Measurements from ENCODE around the gene AMT.

Gene AMT

GRCh38 chr3:49422379-49423248 is at the start of gene AMT:
TSS of gene AMT (minus strand) at chr3:49422473. CDS start at chr3:49422450, 23 bp downstream.
- peak; percentile 26 for DNase-seq (ENCODE audit: low spot score)

DNA sequence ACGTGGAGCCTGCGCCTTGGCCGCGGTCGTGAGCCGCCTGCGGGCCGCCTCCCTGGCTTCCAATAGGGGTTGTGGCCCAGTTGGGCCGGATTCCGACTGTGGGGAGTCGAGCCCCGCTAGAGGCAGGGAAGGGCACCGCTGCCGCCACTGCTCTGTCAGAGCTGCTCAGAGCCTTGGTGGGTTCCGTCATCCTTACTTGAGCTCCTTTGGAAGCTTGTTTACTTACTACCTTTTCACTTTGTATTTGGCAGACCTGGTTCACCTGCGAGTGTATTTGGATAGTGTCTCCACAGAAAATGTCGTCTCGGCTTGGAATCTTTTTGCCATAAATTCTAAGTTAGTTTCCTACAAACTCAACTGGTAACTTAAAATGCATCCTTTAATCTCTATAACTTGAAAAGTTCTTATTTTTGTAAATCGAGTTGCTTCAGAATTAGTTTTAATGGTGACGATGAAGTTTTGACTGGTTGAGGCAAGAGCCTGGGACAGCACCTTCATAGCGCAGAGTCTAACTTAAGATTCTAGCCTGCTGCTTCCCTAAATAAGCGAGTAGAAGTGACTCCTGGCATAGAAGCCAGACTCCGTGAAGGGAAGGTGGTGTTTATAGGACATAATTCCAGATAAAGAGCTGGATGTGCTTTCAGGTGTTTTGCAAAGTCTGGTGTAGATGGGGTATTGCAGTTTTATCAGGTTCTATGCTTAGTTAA is 48.6 kb upstream of the AMT start:
- DNase-seq (ENCODE audit: low spot score): peak; percentile 12

- DNase-seq (ENCODE audit: low spot score): peak; percentile 99
These were observed 47.9 kb upstream of the AMT start, which contains the start of gene DAG1 for GRCh38 chr3:49469936-49470713. TSS of gene DAG1 (plus strand) at chr3:49470267. CDS start at chr3:49510535, 40,268 bp downstream.

- peak; percentile 81 for DNase-seq (ENCODE audit: low spot score)
These were observed 47.0 kb upstream of the AMT start for GRCh38 chr3:49469037-49469935.

DNA sequence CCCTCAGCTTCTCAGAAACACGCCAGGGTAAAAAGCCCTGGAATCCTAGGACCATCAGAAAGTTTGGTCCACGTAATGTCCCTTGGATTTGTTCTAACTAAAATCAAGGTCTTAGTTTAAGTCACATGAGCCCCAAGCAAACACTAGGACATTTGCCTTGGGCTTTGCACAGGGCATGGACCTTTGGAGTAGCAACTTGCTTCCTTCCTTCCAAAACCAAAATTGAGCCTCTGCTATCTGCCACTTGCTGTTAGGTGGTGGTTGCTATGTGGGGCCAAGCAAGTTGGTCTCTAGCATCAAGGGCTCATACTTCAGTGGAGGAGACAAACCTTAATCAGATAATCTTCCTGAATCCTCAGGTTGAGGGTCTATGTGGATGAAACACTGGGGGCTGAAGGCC is 43.8 kb upstream of the AMT start:
- DNase-seq (ENCODE audit: low spot score): no peak

GRCh38 chr3:49465270-49466034 is 43.2 kb upstream of the AMT start:
- no peak for DNase-seq (ENCODE audit: low spot score)

DNA sequence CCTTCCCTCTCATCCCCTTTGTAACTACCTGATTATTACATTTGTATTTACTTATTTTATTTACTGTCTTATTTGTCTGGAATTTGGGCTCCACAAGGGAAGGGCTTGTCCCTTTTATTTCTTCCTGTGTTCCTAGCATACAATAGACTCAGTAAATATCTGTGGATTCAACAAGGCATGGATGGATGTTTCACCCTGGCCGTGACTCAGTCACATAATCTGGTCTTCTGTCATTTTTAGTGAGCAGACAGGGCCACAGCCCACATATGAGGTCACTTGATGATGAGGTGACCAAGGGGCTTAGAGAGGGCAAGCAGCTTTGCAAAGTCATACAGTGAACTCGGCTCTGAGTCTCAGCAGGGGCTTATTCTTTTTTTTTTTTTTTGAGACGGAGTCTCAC is 39.9 kb upstream of the AMT start:
- peak; percentile 20 for DNase-seq (ENCODE audit: low spot score)

GRCh38 chr3:49461443-49462171 is 39.3 kb upstream of the AMT start:
- DNase-seq (ENCODE audit: low spot score): peak; percentile 8

- no peak for DNase-seq (ENCODE audit: low spot score)
These were observed 38.7 kb upstream of the AMT start for GRCh38 chr3:49460956-49461355.

DNA sequence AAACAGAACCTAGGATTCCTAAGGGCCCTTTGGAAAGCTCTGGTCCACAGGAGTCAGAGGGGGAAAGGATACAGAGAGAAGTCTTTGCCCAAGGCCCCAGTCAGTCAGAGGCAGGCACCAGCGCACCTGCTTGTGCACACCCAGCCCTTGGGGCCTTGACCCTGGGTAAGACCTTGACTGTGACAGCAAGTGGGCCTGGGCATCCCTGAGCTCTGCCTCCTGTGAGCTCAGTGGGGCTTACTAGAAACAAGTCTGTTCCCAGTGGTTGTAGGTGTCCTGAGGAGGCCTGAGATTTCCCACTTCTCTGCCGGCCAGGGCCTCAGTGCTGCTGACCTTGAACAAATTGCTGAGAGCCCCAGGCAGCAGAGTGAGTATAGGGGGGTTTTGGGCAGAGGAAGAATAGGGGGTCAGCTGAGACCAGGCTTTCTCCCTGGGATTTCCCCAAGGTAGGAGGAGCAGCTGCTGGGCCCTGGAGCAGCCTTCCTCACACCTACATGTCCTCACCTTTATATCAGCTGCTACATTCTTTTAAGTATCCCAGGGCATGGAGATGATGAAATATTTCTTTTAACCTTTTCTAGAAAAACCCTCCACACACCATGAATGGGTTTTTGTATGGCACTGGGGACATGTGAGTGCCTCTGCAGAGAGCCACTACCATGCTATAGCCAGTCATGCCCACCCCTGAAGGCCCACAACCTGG is 38.1 kb upstream of the AMT start:
- no peak for DNase-seq (ENCODE audit: low spot score)

DNA sequence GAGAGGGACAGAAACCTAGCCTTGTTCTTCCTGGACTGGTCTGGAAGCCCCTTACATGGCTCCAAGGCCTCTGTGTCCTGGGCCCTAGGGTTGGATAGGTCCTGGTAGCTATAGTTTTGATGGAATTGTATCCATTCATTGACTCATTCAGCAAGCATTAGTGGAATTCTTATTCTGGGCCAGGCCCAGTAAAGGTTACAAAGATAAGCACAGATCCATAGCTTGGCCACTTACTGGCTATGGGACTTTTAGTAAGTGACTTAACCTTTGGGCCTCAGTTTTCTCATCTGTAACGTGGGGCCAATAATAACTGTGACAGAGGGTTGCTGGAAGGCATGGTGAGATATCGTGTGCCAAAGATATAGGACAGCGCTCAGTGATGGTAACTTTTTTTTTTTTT is 34.2 kb upstream of the AMT start:
- peak; percentile 26 for DNase-seq (ENCODE audit: low spot score)

DNA sequence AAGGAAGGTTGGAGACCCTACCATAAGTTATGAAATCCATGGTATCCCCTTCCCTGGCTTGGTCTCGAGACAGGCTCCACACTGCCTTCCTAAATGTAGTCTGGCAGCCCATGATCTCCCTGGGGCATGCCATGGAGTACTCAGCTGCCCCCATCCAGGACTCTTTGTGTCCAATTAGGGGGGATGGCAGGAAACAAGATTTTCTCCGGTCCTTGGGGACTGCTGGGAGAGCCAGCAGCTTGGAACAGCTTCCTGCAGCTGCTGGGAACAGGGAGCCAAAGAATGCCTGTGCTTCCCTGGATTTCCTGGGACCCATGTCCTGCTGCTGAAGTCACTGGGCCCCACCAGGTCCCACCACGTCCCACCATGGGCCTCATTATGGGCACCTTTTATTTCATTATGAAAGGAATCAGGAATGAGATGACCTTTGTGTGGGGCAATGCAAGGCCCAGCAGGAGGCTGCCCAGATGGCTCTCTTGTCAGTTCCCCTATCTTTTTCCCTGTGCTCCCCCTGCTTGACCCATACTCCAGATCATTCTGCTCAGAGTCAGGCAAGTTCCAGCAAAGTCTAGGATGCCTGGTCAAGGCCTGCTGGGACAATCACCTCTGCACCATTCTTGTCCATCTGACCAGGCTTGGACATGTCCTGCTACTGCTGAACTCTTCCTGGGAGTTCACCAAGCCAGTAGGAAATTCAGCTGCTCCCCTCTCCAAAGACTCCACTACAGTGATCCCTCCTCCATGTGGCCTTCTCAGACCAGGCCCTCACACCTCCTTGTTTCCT is 32.8 kb upstream of the AMT start:
- peak; percentile 3 for DNase-seq (ENCODE audit: low spot score)

- DNase-seq (ENCODE audit: low spot score): no peak
These were observed 32.2 kb upstream of the AMT start for GRCh38 chr3:49454458-49454857.

DNA sequence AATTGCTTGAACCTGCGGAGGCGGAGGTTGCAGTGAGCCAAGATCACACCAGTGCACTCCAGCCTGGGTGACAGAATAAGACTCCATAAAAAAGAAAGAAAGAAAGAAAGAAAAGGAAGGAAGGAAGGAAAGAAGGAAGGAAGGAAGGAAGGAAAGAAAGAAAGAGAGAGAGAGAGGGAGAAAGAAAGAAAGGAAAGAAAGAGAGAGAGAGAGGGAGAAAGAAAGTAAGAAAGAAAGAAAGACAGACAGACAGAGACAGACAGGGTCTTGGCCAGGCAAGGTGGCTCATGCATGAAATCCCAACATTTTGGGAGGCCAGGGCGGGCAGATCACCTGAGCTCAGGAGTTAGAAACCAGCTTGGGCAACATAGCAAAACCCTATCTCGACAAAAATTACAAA is 31.3 kb upstream of the AMT start:
- DNase-seq (ENCODE audit: low spot score): no peak

DNA sequence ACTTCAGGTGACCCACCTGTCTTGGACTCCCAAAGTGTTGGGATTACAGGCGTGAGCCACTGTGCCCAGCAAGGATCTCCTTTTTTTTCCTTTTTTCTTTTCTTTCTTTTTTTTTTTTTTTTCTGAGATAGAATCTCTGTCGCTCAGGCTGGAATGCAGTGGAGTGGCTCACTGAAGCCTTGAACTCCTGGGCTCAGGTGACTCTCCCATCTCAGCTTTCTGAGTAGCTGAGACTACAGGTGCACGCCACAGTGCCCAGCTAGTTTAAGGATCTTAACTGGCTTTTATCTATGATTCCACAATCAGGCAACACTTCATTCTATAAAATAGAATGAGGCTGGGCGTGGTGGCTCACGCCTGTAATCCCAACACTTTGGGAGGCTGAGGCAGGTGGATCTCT is 23.1 kb upstream of the AMT start:
- DNase-seq (ENCODE audit: low spot score): no peak

DNA sequence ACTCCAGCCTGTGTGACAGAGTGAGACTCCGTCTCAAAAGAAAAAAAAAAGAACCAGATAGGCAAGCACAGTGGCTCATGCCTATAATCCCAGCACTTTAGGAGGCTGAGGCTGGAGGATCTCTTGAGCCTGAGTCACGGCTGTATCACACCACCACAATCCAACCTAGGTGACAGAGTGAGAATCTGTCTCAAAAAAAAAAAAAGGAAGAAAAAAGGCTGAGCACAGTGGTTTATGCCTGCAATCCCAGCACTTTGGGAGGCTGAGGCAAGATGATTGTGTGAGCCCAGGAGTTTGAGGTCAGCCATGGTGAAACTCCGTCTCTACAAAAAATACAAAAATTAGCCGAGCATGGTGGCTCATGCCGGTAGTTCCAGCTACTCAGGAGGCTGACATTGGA is 12.5 kb upstream of the AMT start:
- no peak for DNase-seq (ENCODE audit: low spot score)

DNA sequence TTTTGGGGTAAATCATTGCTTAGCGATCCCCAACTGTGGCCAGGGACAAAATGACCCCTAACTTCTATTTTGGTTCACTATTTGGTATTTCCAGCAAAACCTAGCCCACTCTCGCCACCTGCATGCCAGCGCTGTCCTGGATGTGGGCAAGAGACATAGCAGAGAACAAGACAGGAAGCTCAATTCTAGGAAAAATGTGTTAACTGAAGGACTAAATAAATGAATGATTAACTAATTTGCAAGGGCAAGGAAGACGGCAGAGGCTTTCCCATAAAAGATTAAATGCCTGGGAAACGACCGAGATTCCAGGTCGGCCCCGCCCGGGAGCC is 6.4 kb upstream of the AMT start:
- no peak for DNase-seq (ENCODE audit: low spot score)

DNA sequence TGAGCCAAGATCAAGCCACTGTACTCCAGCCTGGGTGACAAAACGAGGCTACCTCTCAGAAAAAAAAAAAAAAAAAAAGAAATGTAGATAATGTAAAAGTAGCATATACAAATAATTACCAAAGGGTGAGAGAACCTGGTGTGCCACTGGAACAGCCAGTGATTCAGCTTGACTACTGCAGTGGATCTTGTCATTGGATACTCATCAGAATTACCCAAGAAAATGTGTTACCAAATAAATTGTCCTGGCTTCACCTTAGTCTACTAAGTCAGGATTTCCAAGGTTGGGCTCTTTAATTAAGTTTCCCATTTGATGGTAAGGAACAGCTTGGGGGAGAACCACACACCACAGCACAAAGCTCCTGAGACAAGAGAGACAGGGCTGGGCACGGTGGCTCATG is 5.3 kb upstream of the AMT start:
- peak; percentile 0 for DNase-seq (ENCODE audit: low spot score)

DNA sequence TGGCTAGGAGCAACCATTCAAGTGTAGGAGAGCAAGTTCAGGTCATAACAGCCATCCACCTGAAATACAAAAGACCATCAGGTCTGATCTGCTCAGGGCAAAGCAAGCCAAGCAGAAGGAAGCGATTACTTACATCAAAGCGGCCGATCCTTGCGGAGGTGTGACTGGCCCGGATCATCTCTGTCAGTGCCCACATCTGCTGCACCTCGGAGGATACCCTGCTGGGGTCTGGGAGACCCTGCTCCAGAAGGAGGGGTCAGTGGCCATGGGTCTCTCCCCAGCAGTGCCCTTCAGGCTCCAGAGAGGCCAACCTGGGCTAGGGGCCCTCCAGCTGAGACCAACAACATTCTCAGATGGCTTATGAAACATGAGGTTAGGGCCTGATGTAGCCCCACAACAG is 2.5 kb upstream of the AMT start:
- DNase-seq (ENCODE audit: low spot score): no peak
